Gastroesophageal sphincter (tissue), 4 donors: Measurements from ENCODE around the gene FAM83D. TPM values are rescaled to one million over a fixed set of nuclear protein-coding genes. Genes with fewer than 3 reads are reported as not detected.

ENCODE experiments used
- ATAC-seq: fragments of 150-250 bp; one replicate; pipeline ENCODE4 v1.9.1; 2016; ENCODE audit warnings: mild to moderate bottlenecking, moderate library complexity
- H3K27ac ChIP-seq, 4 donors: fragments of 200-600 bp; sonication (generic) in 3 of 4; 1 replicate in 3 of 4; 2 replicates in 1 of 4; pipeline ENCODE4 v1.5.1; 2016 to 2019
- H3K27me3 ChIP-seq: fragments of 200-600 bp; sonication (generic); one replicate; pipeline ENCODE4 v1.5.1; 2019
- H3K36me3 ChIP-seq, 2 donors: fragments of 200-600 bp; sonication (generic); one replicate each; pipeline ENCODE4 v1.5.1; 2019; ENCODE audit warnings: control low read depth in 1 of 2
- H3K4me1 ChIP-seq, 3 donors: fragments of 200-600 bp; sonication (generic); 1 replicate in 2 of 3; 2 replicates in 1 of 3; pipeline ENCODE4 v1.5.1; 2016 to 2019; ENCODE audit warnings: control low read depth in 2 of 3
- H3K4me3 ChIP-seq, 2 donors: fragments of 200-600 bp; sonication (generic); one replicate each; pipeline ENCODE4 v1.5.1; 2019; ENCODE audit warnings: mild to moderate bottlenecking in 1 of 2, moderate library complexity in 1 of 2
- H3K9me3 ChIP-seq, 3 donors: fragments of 200-600 bp; sonication (generic); one replicate each; pipeline ENCODE4 v1.5.1; 2017 to 2019; ENCODE audit warnings: control low read depth in 2 of 3
- EP300 ChIP-seq: sonication (generic); formaldehyde crosslinking; IDR thresholded peaks from one replicate; pipeline ENCODE4 v1.6.1; 2017; ENCODE audit warnings: antibody characterized with exemption, mild to moderate bottlenecking
- POLR2A ChIP-seq, 2 donors: fragments of 450-650 bp; IDR thresholded peaks; one replicate each; pipeline ENCODE4 v1.6.1; 2017; ENCODE audit warnings: antibody characterized with exemption in 2 of 2, mild to moderate bottlenecking in 2 of 2, moderate library complexity in 1 of 2
- POLR2AphosphoS5 ChIP-seq: sonication (generic); formaldehyde crosslinking; IDR thresholded peaks from one replicate; pipeline ENCODE4 v1.6.1; 2017; ENCODE audit warnings: antibody characterized with exemption
- WGBS, 2 donors: methylation state at CpG; one replicate each; pipeline ENCODE4 v1.1.5; 2018; ENCODE audit warnings: low coverage in 1 of 2; 5-methylcytosine and 5-hydroxymethylcytosine counted together
- total RNA-seq, 4 donors: library from RNA; depleted of rRNA; stranded (reverse); fragments of >200 nt; gene quantifications; one replicate each; pipeline ENCODE4 v1.1.0, GENCODE V29; 2016
- TF ChIP-seq, protein P1 (sequence below), 4 experiments: fragments of 200-600 bp in 2 of 4; fragments of 450-650 bp in 2 of 4; sonication (generic) in 1 of 4; IDR thresholded peaks; one replicate each; pipeline ENCODE4 v1.5.1; 2017 to 2019; ENCODE audit warnings: antibody characterized with exemption in 4 of 4, mild to moderate bottlenecking in 2 of 4, moderate library complexity in 2 of 4

FAM83D gene
- total RNA-seq, 4 donors from 2014 or later, result 62.7 to 240 (median 158) TPM

DNA sequence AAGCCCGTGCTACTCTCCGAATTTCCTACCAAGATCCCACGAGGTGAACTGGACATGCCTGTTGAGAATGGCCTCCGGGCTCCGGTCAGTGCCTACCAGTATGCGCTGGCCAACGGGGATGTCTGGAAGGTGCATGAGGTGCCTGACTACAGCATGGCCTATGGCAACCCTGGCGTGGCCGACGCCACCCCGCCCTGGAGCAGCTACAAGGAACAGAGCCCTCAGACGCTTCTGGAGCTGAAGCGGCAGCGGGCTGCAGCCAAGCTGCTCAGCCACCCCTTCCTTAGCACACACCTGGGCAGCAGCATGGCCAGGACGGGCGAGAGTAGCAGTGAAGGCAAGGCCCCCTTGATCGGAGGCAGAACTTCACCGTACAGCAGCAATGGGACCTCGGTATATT is 8.0 kb upstream of the FAM83D start:
- WGBS, 2 donors, result 92 to 100% methylated on average over 2 to 5 of the region's 19 CpGs
- no peak for ATAC-seq
- no peaks in the 10 kb centered on the region for H3K4me1 ChIP-seq
- peaks cover 30% of the 10 kb centered on the region for H3K27me3 ChIP-seq
- no peaks in the 10 kb centered on the region for H3K36me3 ChIP-seq
- no peak overlapping the region for H3K27ac ChIP-seq
- no peaks in the 10 kb centered on the region for H3K9me3 ChIP-seq
- H3K4me3 ChIP-seq, result no peak overlapping the region
- TF ChIP-seq, protein P1, sequence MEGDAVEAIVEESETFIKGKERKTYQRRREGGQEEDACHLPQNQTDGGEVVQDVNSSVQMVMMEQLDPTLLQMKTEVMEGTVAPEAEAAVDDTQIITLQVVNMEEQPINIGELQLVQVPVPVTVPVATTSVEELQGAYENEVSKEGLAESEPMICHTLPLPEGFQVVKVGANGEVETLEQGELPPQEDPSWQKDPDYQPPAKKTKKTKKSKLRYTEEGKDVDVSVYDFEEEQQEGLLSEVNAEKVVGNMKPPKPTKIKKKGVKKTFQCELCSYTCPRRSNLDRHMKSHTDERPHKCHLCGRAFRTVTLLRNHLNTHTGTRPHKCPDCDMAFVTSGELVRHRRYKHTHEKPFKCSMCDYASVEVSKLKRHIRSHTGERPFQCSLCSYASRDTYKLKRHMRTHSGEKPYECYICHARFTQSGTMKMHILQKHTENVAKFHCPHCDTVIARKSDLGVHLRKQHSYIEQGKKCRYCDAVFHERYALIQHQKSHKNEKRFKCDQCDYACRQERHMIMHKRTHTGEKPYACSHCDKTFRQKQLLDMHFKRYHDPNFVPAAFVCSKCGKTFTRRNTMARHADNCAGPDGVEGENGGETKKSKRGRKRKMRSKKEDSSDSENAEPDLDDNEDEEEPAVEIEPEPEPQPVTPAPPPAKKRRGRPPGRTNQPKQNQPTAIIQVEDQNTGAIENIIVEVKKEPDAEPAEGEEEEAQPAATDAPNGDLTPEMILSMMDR (IDR thresholded peaks at IDR 0.05), result no peak
- TF ChIP-seq EP300 (no peak), POLR2A (IDR thresholded peaks at IDR 0.05) (no peak), POLR2AphosphoS5 (no peak)

GRCh38 chr20:38919683-38920082 is 6.5 kb upstream of the FAM83D start:
- peaks cover 21% of the 10 kb centered on the region for H3K27me3 ChIP-seq
- TF ChIP-seq POLR2AphosphoS5 (no peak), EP300 (no peak)
- TF ChIP-seq, protein P1 (IDR thresholded peaks at IDR 0.05), result no peak

GRCh38 chr20:38920411-38920810 is 5.8 kb upstream of the FAM83D start:
- H3K27me3 ChIP-seq, result peaks cover 21% of the 10 kb centered on the region
- H3K4me3 ChIP-seq, result no peak overlapping the region
- no peaks in the 10 kb centered on the region for H3K9me3 ChIP-seq
- H3K36me3 ChIP-seq, result no peaks in the 10 kb centered on the region
- WGBS, 2 donors, result 80% methylated on average over 2 of the region's 3 CpGs; no CpG with 5 or more reads in 1 of the 2 donors
- H3K4me1 ChIP-seq, result no peaks in the 10 kb centered on the region
- TF ChIP-seq, protein P1 (IDR thresholded peaks at IDR 0.05), result no peak
- no peak for TF ChIP-seq POLR2A (IDR thresholded peaks at IDR 0.05)
- no peak for TF ChIP-seq EP300
- no peak overlapping the region for H3K27ac ChIP-seq
- ATAC-seq, result no peak

More at GRCh38 chr20:38919683-38920082, 6.5 kb upstream of the FAM83D start:
- H3K9me3 ChIP-seq, result no peaks in the 10 kb centered on the region
- H3K36me3 ChIP-seq, result no peaks in the 10 kb centered on the region
- WGBS, 2 donors, result 54 to 60% methylated on average over 2 of the region's 7 CpGs
- no peaks in the 10 kb centered on the region for H3K4me1 ChIP-seq
- H3K4me3 ChIP-seq, result no peak overlapping the region
- ATAC-seq, result no peak
- no peak overlapping the region for H3K27ac ChIP-seq

- Histone ChIP-seq H3K27me3 (peaks cover 21% of the 10 kb centered on the region), H3K4me1 (peaks cover 0 to 3% (median 0%) of the 10 kb centered on the region in 3 donors), H3K4me3 (no peak overlapping the region), H3K27ac (no peak overlapping the region), H3K9me3 (no peaks in the 10 kb centered on the region), H3K36me3 (no peaks in the 10 kb centered on the region)
- TF ChIP-seq, protein P1 (IDR thresholded peaks at IDR 0.05), result no peak
- no peak for TF ChIP-seq POLR2A (IDR thresholded peaks at IDR 0.05)
- no peak for TF ChIP-seq EP300
- TF ChIP-seq POLR2AphosphoS5, result no peak
- 80 to 89% methylated on average over 5 to 6 of the region's 9 CpGs for WGBS, 2 donors
- no peak for ATAC-seq
Observed at GRCh38 chr20:38920851-38921250, 5.4 kb upstream of the FAM83D start.

GRCh38 chr20:38924718-38925117 is 1.5 kb upstream of the FAM83D start:
- Histone ChIP-seq H3K27ac (no peak overlapping the region), H3K4me3 (no peak overlapping the region), H3K9me3 (no peaks in the 10 kb centered on the region), H3K4me1 (peaks cover 0 to 33% (median 0%) of the 10 kb centered on the region in 3 donors), H3K36me3 (no peaks in the 10 kb centered on the region), H3K27me3 (peaks cover 19% of the 10 kb centered on the region)
- no peak for ATAC-seq
- WGBS, 2 donors, result 86 to 100% methylated on average over 1 of the region's 2 CpGs
- TF ChIP-seq, protein P1 (IDR thresholded peaks at IDR 0.05), result no peak
- TF ChIP-seq POLR2A (IDR thresholded peaks at IDR 0.05) (no peak), EP300 (no peak), POLR2AphosphoS5 (no peak)
